PC-3 (cell line): ENCODE data around the gene GFOD1.

Experiments
- EZH2 ChIP-seq: fragments of 300-600 bp; sonication (generic); IDR thresholded peaks from one replicate; pipeline ENCODE4 v1.6.1; 2017; ENCODE audit warnings: antibody characterized with exemption, mild to moderate bottlenecking, low read length; ENCODE audit not compliant: unreplicated experiment
- TF ChIP-seq, protein P1 (sequence below): fragments of 300-600 bp; sonication (generic); conservative IDR thresholded peaks from 2 replicates; pipeline ENCODE4 v1.5.1; 2017; ENCODE audit warnings: antibody characterized with exemption, low read depth, mild to moderate bottlenecking, low read length

GRCh38 chr6:13372076-13372475 lies 115.3 kb downstream of the GFOD1 start:
- no peak for TF ChIP-seq EZH2
- TF ChIP-seq, protein P1, sequence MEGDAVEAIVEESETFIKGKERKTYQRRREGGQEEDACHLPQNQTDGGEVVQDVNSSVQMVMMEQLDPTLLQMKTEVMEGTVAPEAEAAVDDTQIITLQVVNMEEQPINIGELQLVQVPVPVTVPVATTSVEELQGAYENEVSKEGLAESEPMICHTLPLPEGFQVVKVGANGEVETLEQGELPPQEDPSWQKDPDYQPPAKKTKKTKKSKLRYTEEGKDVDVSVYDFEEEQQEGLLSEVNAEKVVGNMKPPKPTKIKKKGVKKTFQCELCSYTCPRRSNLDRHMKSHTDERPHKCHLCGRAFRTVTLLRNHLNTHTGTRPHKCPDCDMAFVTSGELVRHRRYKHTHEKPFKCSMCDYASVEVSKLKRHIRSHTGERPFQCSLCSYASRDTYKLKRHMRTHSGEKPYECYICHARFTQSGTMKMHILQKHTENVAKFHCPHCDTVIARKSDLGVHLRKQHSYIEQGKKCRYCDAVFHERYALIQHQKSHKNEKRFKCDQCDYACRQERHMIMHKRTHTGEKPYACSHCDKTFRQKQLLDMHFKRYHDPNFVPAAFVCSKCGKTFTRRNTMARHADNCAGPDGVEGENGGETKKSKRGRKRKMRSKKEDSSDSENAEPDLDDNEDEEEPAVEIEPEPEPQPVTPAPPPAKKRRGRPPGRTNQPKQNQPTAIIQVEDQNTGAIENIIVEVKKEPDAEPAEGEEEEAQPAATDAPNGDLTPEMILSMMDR = no peak
